ENCODE data around the gene PAK4.

Gene PAK4

DNA sequence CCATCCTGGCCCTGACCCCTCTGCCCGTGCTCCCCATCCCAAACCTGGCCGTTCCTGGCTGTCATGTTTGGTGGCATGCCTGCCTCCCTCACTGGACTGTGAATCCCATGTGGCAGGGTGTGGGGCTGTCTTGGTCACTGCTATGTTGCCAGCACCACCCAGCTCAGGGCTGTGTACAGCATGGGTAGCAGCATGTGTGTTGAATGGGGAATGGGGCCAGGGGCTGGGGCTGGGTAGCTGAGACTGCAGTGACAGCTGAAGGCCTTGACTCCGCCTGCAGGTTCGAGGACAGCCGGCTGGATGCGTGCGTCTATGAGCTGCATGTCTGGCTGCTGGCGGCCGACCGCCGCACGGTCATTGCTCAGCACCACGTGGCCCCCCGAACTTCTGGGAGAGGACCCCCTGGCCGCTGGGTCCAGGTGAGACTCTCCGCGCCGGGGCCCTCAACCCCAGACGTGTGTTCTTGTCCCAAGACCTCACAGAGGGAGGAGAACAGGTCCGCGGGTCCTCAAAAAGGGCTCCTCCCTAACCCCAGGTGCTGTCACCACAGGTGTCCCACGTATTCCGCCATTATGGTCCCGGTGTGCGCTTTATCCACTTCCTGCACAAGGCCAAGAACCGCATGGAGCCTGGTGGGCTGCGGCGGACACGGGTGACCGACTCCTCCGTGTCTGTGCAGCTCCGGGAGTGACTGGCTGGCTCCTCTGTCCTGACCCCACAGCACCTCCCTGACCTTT, 74.6 kb downstream of the PAK4 start:
- peaks cover 6% of the 10 kb centered on the region for H3K4me1 ChIP-seq (ENCODE audit: control insufficient read depth, insufficient read depth, low read length)
- no peak overlapping the region for H3K9ac ChIP-seq (ENCODE audit: low read length in 2 of 2)
- no peak overlapping the region for H3K4me3 ChIP-seq (ENCODE audit: low read length in 2 of 2)
- no peaks in the 10 kb centered on the region for H3K36me3 ChIP-seq (ENCODE audit: control insufficient read depth in 2 of 2, insufficient read depth in 2 of 2, low read length in 2 of 2)
- no peak overlapping the region for H3K27ac ChIP-seq (ENCODE audit: low read length)
- H3K27me3 ChIP-seq (ENCODE audit: control insufficient read depth in 1 of 2, insufficient read depth in 2 of 2, low read length in 2 of 2) = peaks cover 49 to 61% of the 10 kb centered on the region in 2 donors
- H3K9me3 ChIP-seq (ENCODE audit: control insufficient read depth in 2 of 2, low read length in 2 of 2) = no peaks in the 10 kb centered on the region

DNA sequence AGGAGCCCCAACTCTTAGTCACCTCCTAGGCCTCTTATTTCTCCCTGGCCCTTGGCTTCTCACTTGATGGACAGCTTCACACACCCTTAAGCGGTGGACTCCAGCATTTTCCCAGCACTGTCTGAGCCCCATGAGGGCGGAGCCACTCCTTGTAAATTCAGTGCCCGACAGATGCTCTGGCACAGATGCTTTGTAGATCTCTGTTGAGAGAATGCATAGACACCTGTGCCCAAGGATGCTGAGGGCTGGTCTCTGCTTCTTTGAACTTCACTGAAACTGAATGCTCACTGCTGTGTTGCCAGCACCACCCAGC, 75.2 kb downstream of the PAK4 start:
- H3K27me3 ChIP-seq (ENCODE audit: control insufficient read depth in 1 of 2, insufficient read depth in 2 of 2, low read length in 2 of 2) = peaks cover 46 to 60% of the 10 kb centered on the region in 2 donors
- H3K9ac ChIP-seq (ENCODE audit: low read length in 2 of 2) = no peak overlapping the region
- no peak overlapping the region for H3K27ac ChIP-seq (ENCODE audit: low read length)
- peaks cover 6% of the 10 kb centered on the region for H3K4me1 ChIP-seq (ENCODE audit: control insufficient read depth, insufficient read depth, low read length)
- H3K9me3 ChIP-seq (ENCODE audit: control insufficient read depth in 2 of 2, low read length in 2 of 2) = no peaks in the 10 kb centered on the region
- no peak overlapping the region for H3K4me3 ChIP-seq (ENCODE audit: low read length in 2 of 2)
- no peaks in the 10 kb centered on the region for H3K36me3 ChIP-seq (ENCODE audit: control insufficient read depth in 2 of 2, insufficient read depth in 2 of 2, low read length in 2 of 2)

DNA sequence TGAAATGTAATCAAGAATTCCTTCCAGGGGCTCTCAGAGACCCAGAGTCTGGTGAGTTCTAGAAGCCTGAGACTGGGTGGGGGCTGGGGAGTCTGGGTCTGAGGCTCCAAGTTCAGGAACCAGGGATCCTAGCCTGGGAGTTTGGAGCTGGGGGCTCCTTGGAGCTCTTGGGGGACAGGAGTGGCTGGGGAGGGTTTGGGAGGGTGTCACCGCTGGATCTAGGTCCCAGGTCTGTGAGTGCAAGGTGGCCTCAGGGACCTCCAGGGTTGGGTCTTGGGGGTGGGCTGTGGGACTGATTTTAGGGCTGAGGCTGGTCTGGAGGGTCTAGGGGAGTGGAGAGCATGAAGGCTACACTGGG, 77.4 kb downstream of the PAK4 start:
- H3K9ac ChIP-seq (ENCODE audit: low read length in 2 of 2) = no peak overlapping the region
- H3K27ac ChIP-seq (ENCODE audit: low read length) = no peak overlapping the region
- H3K27me3 ChIP-seq (ENCODE audit: control insufficient read depth in 1 of 2, insufficient read depth in 2 of 2, low read length in 2 of 2) = peaks cover 35 to 42% of the 10 kb centered on the region in 2 donors
- H3K4me3 ChIP-seq (ENCODE audit: low read length in 2 of 2) = no peak overlapping the region
- no peaks in the 10 kb centered on the region for H3K36me3 ChIP-seq (ENCODE audit: control insufficient read depth in 2 of 2, insufficient read depth in 2 of 2, low read length in 2 of 2)
- H3K4me1 ChIP-seq (ENCODE audit: control insufficient read depth, insufficient read depth, low read length) = peaks cover 2% of the 10 kb centered on the region
- H3K9me3 ChIP-seq (ENCODE audit: control insufficient read depth in 2 of 2, low read length in 2 of 2) = no peaks in the 10 kb centered on the region

- no peak within 1 kb of the TSS for H3K4me3 ChIP-seq (ENCODE audit: low read length in 2 of 2)
- peaks cover 2% of the 10 kb centered on the region for H3K4me1 ChIP-seq (ENCODE audit: control insufficient read depth, insufficient read depth, low read length)
- peaks cover 38 to 39% of the 10 kb centered on the region in 2 donors for H3K27me3 ChIP-seq (ENCODE audit: control insufficient read depth in 1 of 2, insufficient read depth in 2 of 2, low read length in 2 of 2)
- no peak within 1 kb of the TSS for H3K9ac ChIP-seq (ENCODE audit: low read length in 2 of 2)
- no peaks in the 10 kb centered on the region for H3K9me3 ChIP-seq (ENCODE audit: control insufficient read depth in 2 of 2, low read length in 2 of 2)
- no peak within 1 kb of the TSS for H3K27ac ChIP-seq (ENCODE audit: low read length)
- H3K36me3 ChIP-seq (ENCODE audit: control insufficient read depth in 2 of 2, insufficient read depth in 2 of 2, low read length in 2 of 2) = no peaks in the 10 kb centered on the region
Measured at GRCh38 chr19:39203372-39204341, 78.1 kb downstream of the PAK4 start, which contains the start of gene SYCN. Gene SYCN, minus strand, starts transcription at chr19:39204263. Its CDS starts 9 bp downstream, at chr19:39204254.

DNA sequence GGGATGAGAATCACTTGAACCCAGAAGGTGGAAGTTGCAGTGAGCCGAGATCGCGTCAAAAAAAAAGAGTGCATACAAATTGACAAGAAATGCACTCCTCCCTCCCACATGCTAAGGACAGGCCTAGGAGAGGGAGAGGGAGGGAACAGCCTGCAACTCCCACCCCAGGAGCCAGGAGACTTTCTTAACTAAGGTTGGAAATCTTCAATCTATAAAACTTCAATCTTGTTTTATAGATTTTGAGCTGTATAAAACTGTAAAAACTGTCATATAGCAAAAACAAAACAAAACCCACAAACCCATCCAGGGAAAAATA, 79.8 kb downstream of the PAK4 start:
- Histone ChIP-seq H3K27me3 (ENCODE audit: control insufficient read depth in 1 of 2, insufficient read depth in 2 of 2, low read length in 2 of 2) (peaks cover 25 to 34% of the 10 kb centered on the region in 2 donors), H3K4me3 (ENCODE audit: low read length in 2 of 2) (no peak overlapping the region), H3K9me3 (ENCODE audit: control insufficient read depth in 2 of 2, low read length in 2 of 2) (no peaks in the 10 kb centered on the region), H3K9ac (ENCODE audit: low read length in 2 of 2) (no peak overlapping the region), H3K27ac (ENCODE audit: low read length) (no peak overlapping the region), H3K36me3 (ENCODE audit: control insufficient read depth in 2 of 2, insufficient read depth in 2 of 2, low read length in 2 of 2) (no peaks in the 10 kb centered on the region), H3K4me1 (ENCODE audit: control insufficient read depth, insufficient read depth, low read length) (no peaks in the 10 kb centered on the region)

- peaks cover 20 to 30% of the 10 kb centered on the region in 2 donors for H3K27me3 ChIP-seq (ENCODE audit: control insufficient read depth in 1 of 2, insufficient read depth in 2 of 2, low read length in 2 of 2)
Measured at GRCh38 chr19:39206122-39206521, 80.5 kb downstream of the PAK4 start.

GRCh38 chr19:39207293-39207836, 81.8 kb downstream of the PAK4 start:
- H3K27me3 ChIP-seq (ENCODE audit: control insufficient read depth in 1 of 2, insufficient read depth in 2 of 2, low read length in 2 of 2) = peaks cover 14 to 22% of the 10 kb centered on the region in 2 donors
- H3K36me3 ChIP-seq (ENCODE audit: control insufficient read depth in 2 of 2, insufficient read depth in 2 of 2, low read length in 2 of 2) = no peaks in the 10 kb centered on the region
- no peak overlapping the region for H3K4me3 ChIP-seq (ENCODE audit: low read length in 2 of 2)
- H3K27ac ChIP-seq (ENCODE audit: low read length) = no peak overlapping the region
- no peak overlapping the region for H3K9ac ChIP-seq (ENCODE audit: low read length in 2 of 2)
- H3K4me1 ChIP-seq (ENCODE audit: control insufficient read depth, insufficient read depth, low read length) = no peaks in the 10 kb centered on the region
- H3K9me3 ChIP-seq (ENCODE audit: control insufficient read depth in 2 of 2, low read length in 2 of 2) = no peaks in the 10 kb centered on the region

More at GRCh38 chr19:39206122-39206521, 80.5 kb downstream of the PAK4 start:
- Histone ChIP-seq H3K27ac (ENCODE audit: low read length) (no peak overlapping the region), H3K9ac (ENCODE audit: low read length in 2 of 2) (no peak overlapping the region), H3K4me3 (ENCODE audit: low read length in 2 of 2) (no peak overlapping the region), H3K9me3 (ENCODE audit: control insufficient read depth in 2 of 2, low read length in 2 of 2) (no peaks in the 10 kb centered on the region), H3K36me3 (ENCODE audit: control insufficient read depth in 2 of 2, insufficient read depth in 2 of 2, low read length in 2 of 2) (no peaks in the 10 kb centered on the region), H3K4me1 (ENCODE audit: control insufficient read depth, insufficient read depth, low read length) (no peaks in the 10 kb centered on the region)

- H3K36me3 ChIP-seq (ENCODE audit: control insufficient read depth in 2 of 2, insufficient read depth in 2 of 2, low read length in 2 of 2) = no peaks in the 10 kb centered on the region
- no peaks in the 10 kb centered on the region for H3K4me1 ChIP-seq (ENCODE audit: control insufficient read depth, insufficient read depth, low read length)
- peaks cover 10 to 13% of the 10 kb centered on the region in 2 donors for H3K27me3 ChIP-seq (ENCODE audit: control insufficient read depth in 1 of 2, insufficient read depth in 2 of 2, low read length in 2 of 2)
- H3K9ac ChIP-seq (ENCODE audit: low read length in 2 of 2) = no peak overlapping the region
- H3K4me3 ChIP-seq (ENCODE audit: low read length in 2 of 2) = no peak overlapping the region
- H3K27ac ChIP-seq (ENCODE audit: low read length) = no peak overlapping the region
- H3K9me3 ChIP-seq (ENCODE audit: control insufficient read depth in 2 of 2, low read length in 2 of 2) = no peaks in the 10 kb centered on the region
Measured at GRCh38 chr19:39208175-39208795, 82.7 kb downstream of the PAK4 start.

DNA sequence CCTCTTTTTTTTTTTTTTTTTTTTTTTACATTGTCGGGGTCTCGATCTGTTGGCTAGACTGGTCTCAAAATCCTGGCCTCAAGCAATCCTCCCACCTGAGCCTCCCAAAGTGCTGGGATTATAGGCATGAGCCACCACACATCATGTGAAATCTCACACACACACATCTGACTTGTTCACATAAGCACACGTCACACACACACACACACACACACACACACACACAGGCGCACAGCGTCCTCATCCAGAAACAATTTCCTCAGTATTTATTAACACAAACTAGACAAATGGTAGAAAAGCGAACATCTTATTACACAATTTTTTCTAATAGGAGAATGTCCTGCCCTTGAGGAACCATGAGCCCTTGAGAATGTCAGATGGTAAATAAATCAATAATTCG, 83.6 kb downstream of the PAK4 start:
- H3K4me1 ChIP-seq (ENCODE audit: control insufficient read depth, insufficient read depth, low read length) = no peaks in the 10 kb centered on the region
- no peaks in the 10 kb centered on the region for H3K36me3 ChIP-seq (ENCODE audit: control insufficient read depth in 2 of 2, insufficient read depth in 2 of 2, low read length in 2 of 2)
- H3K27ac ChIP-seq (ENCODE audit: low read length) = no peak overlapping the region
- H3K9me3 ChIP-seq (ENCODE audit: control insufficient read depth in 2 of 2, low read length in 2 of 2) = no peaks in the 10 kb centered on the region
- peaks cover 1 to 12% of the 10 kb centered on the region in 2 donors for H3K27me3 ChIP-seq (ENCODE audit: control insufficient read depth in 1 of 2, insufficient read depth in 2 of 2, low read length in 2 of 2)
- H3K9ac ChIP-seq (ENCODE audit: low read length in 2 of 2) = no peak overlapping the region
- no peak overlapping the region for H3K4me3 ChIP-seq (ENCODE audit: low read length in 2 of 2)

- H3K36me3 ChIP-seq (ENCODE audit: control insufficient read depth in 2 of 2, insufficient read depth in 2 of 2, low read length in 2 of 2) = no peaks in the 10 kb centered on the region
Measured at GRCh38 chr19:39211731-39212374, 86.3 kb downstream of the PAK4 start.

More at GRCh38 chr19:39211731-39212374, 86.3 kb downstream of the PAK4 start:
- Histone ChIP-seq H3K9me3 (ENCODE audit: control insufficient read depth in 2 of 2, low read length in 2 of 2) (no peaks in the 10 kb centered on the region), H3K4me3 (ENCODE audit: low read length in 2 of 2) (no peak overlapping the region), H3K4me1 (ENCODE audit: control insufficient read depth, insufficient read depth, low read length) (no peaks in the 10 kb centered on the region), H3K27ac (ENCODE audit: low read length) (no peak overlapping the region), H3K27me3 (ENCODE audit: control insufficient read depth in 1 of 2, insufficient read depth in 2 of 2, low read length in 2 of 2) (peaks cover 0 to 6% of the 10 kb centered on the region in 2 donors), H3K9ac (ENCODE audit: low read length in 2 of 2) (no peak overlapping the region)

Data from stomach smooth muscle (tissue), 2 donors.